Loucy (cell line): ENCODE data around the gene LRRC25.

ENCODE experiments used
- H2AFZ ChIP-seq: fragments of 200-600 bp; sonication (generic); 2 replicates; pipeline ENCODE4 v1.6.0; 2016; ENCODE audit warnings: antibody characterized with exemption, mild to moderate bottlenecking, low read length, moderate library complexity
- H3F3A ChIP-seq: fragments of 200-600 bp; 2 replicates; pipeline ENCODE4 v1.6.0; 2016; ENCODE audit warnings: antibody characterized with exemption, low read depth, mild to moderate bottlenecking
- H3K27me3 ChIP-seq: fragments of 200-600 bp; sonication (generic); 2 replicates; pipeline ENCODE4 v1.6.1; 2014; ENCODE audit warnings: low read length, mild to moderate bottlenecking; ENCODE audit not compliant: insufficient read depth, poor library complexity, severe bottlenecking
- H3K36me3 ChIP-seq: fragments of 200-600 bp; sonication (generic); 2 replicates; pipeline ENCODE4 v1.6.1; 2016; ENCODE audit warnings: low read length; ENCODE audit not compliant: insufficient read depth
- H3K4me1 ChIP-seq: fragments of 200-600 bp; sonication (generic); 2 replicates; pipeline ENCODE4 v1.5.1; 2014; ENCODE audit warnings: low read length, mild to moderate bottlenecking; ENCODE audit not compliant: insufficient read depth, poor library complexity, severe bottlenecking
- H3K4me2 ChIP-seq: fragments of 200-600 bp; sonication (generic); 2 replicates; pipeline ENCODE4 v1.6.0; 2014; ENCODE audit warnings: antibody characterized with exemption, low read length, low read depth, mild to moderate bottlenecking; ENCODE audit not compliant: poor library complexity, severe bottlenecking
- H3K4me3 ChIP-seq: fragments of 200-600 bp; sonication (generic); 2 replicates; pipeline ENCODE4 v1.5.1; 2014; ENCODE audit warnings: low read length, mild to moderate bottlenecking, mixed read lengths; ENCODE audit not compliant: poor library complexity, severe bottlenecking
- H3K79me2 ChIP-seq: fragments of 200-600 bp; sonication (generic); 2 replicates; pipeline ENCODE4 v1.6.1; 2014; ENCODE audit warnings: low read length; ENCODE audit not compliant: insufficient read depth
- H3K9ac ChIP-seq: fragments of 200-600 bp; sonication (generic); 2 replicates; pipeline ENCODE4 v1.6.0; 2014; ENCODE audit warnings: mild to moderate bottlenecking, low read depth, low read length, moderate library complexity; ENCODE audit not compliant: poor library complexity, severe bottlenecking
- H3K9me2 ChIP-seq: fragments of 200-600 bp; sonication (generic); replicated peaks from 2 replicates; pipeline ENCODE4 v1.6.1; 2016; ENCODE audit warnings: low read depth, low read length, mixed read lengths
- H3K9me3 ChIP-seq: fragments of 200-600 bp; sonication (generic); 2 replicates; pipeline ENCODE4 v1.6.1; 2014; ENCODE audit warnings: mild to moderate bottlenecking, antibody characterized with exemption, low read length, low read depth; ENCODE audit not compliant: insufficient read depth
- H4K20me1 ChIP-seq: fragments of 200-600 bp; sonication (generic); 2 replicates; pipeline ENCODE4 v1.6.0; 2014; ENCODE audit warnings: antibody characterized with exemption, low read length, mild to moderate bottlenecking; ENCODE audit not compliant: insufficient read depth, poor library complexity, severe bottlenecking
- EZH2phosphoT487 ChIP-seq: fragments of 200-600 bp; IDR thresholded peaks from 2 replicates; pipeline ENCODE4 v1.6.1; 2018; ENCODE audit warnings: antibody characterized with exemption, mild to moderate bottlenecking, moderate library complexity, borderline replicate concordance
- TF ChIP-seq, protein P1 (sequence below): fragments of 200-600 bp; sonication (generic); conservative IDR thresholded peaks from 2 replicates; pipeline ENCODE4 v1.5.1; 2014; ENCODE audit warnings: mild to moderate bottlenecking, antibody characterized with exemption, low read length

LRRC25 gene

DNA sequence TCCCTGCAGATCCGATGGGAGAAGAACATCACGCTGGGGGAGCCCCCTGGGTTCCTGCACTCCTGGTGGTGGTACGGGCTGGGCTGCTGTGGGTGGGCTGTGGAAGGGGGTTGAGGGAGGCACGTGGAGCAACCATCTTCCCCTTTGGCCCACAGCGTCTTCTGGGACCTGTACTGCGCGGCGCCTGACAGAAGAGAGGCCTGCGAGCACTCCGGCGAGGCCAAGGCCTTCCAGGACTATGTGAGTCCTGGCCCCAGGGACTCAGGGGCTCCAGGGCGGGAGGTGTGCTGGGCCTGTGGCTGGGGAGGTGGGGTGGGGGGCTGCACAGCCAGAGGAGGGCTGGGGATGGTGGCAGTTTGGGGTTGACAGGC is 30.3 kb upstream of the LRRC25 start:
- no peaks in the 10 kb centered on the region for H3F3A ChIP-seq
- H3K79me2 ChIP-seq, result peaks cover 48% of the 10 kb centered on the region; the same call in 1 of the 2 replicates
- peaks cover 30% of the 10 kb centered on the region for H4K20me1 ChIP-seq
- no peaks in the 10 kb centered on the region for H3K36me3 ChIP-seq
- no peaks in the 10 kb centered on the region for H3K9me2 ChIP-seq
- H3K9ac ChIP-seq, result no peak overlapping the region
- no peak overlapping the region for H3K4me3 ChIP-seq
- no peaks in the 10 kb centered on the region for H3K27me3 ChIP-seq
- peaks cover 24% of the 10 kb centered on the region for H3K4me1 ChIP-seq
- H2AFZ ChIP-seq, result no peak overlapping the region
- H3K9me3 ChIP-seq, result no peaks in the 10 kb centered on the region
- TF ChIP-seq EZH2phosphoT487, result no peak
- TF ChIP-seq, protein P1, sequence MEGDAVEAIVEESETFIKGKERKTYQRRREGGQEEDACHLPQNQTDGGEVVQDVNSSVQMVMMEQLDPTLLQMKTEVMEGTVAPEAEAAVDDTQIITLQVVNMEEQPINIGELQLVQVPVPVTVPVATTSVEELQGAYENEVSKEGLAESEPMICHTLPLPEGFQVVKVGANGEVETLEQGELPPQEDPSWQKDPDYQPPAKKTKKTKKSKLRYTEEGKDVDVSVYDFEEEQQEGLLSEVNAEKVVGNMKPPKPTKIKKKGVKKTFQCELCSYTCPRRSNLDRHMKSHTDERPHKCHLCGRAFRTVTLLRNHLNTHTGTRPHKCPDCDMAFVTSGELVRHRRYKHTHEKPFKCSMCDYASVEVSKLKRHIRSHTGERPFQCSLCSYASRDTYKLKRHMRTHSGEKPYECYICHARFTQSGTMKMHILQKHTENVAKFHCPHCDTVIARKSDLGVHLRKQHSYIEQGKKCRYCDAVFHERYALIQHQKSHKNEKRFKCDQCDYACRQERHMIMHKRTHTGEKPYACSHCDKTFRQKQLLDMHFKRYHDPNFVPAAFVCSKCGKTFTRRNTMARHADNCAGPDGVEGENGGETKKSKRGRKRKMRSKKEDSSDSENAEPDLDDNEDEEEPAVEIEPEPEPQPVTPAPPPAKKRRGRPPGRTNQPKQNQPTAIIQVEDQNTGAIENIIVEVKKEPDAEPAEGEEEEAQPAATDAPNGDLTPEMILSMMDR, result no peak
- H3K4me2 ChIP-seq, result no peak overlapping the region

DNA sequence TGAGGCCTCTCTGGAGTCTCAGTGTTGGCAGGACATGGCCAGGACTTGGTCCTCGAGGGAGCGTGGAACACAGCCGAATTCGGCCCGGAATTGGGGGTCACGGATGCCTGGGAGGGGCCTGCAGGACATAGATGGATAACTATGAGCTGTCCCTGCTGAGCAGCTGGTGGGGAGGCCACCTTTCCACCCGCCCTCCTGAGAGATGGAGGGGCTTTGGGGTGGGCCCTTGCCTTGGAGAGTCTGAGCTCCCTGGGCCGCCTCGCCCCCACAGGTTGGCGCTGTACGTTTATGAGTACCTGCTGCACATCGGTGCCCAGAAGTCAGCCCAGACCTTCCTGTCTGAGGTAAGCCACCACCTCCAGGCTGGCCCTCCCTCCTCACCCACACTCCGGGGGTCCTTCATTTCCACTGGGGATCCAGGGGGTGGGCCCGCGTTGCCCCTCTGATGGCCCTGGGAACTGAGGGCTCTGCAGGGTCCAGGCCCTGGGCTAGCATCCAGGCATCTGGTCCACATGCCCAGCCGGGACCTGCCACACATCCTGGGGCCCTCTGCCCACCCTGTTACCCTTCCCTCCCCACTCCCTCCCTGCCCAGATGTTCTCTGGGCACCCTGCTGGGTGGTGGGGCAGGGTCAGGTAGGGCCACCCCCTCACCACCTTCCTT is 29.8 kb upstream of the LRRC25 start:
- Histone ChIP-seq H4K20me1 (peaks cover 35% of the 10 kb centered on the region), H3K27me3 (no peaks in the 10 kb centered on the region), H3K36me3 (no peaks in the 10 kb centered on the region), H3K4me3 (no peak overlapping the region), H3F3A (no peaks in the 10 kb centered on the region), H3K9ac (no peak overlapping the region), H3K9me3 (no peaks in the 10 kb centered on the region), H3K9me2 (no peaks in the 10 kb centered on the region), H2AFZ (no peak overlapping the region), H3K4me2 (no peak overlapping the region), H3K4me1 (peaks cover 29% of the 10 kb centered on the region), H3K79me2 (peaks cover 53% of the 10 kb centered on the region)
- no peak for TF ChIP-seq EZH2phosphoT487
- TF ChIP-seq, protein P1, result no peak

DNA sequence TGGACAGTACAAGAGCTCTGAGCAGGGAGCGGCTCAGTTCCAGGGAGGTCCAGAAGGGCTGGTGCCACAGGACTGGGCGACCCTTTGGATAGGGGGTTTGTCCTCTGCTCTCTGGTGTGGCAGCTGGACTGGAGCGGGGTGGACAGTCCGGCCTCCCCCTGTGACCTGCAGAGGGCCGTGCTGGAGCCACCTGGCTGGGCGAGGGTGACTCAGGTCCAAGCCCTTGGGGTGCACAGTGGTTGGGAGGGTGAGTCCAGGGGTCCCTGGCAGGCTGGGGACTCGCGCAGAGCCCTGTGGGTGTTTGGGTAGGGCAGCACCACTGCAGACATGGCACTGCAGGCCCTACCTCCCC is 29.0 kb upstream of the LRRC25 start:
- no peak overlapping the region for H3K4me3 ChIP-seq
- no peaks in the 10 kb centered on the region for H3K36me3 ChIP-seq
- peaks cover 40% of the 10 kb centered on the region for H4K20me1 ChIP-seq
- no peak overlapping the region for H3K9ac ChIP-seq
- H3K9me3 ChIP-seq, result no peaks in the 10 kb centered on the region
- no peak overlapping the region for H3K4me2 ChIP-seq
- peaks cover 61% of the 10 kb centered on the region for H3K79me2 ChIP-seq
- no peak overlapping the region for H2AFZ ChIP-seq
- H3K9me2 ChIP-seq, result no peaks in the 10 kb centered on the region
- no peaks in the 10 kb centered on the region for H3K27me3 ChIP-seq
- H3K4me1 ChIP-seq, result peaks cover 31% of the 10 kb centered on the region
- no peaks in the 10 kb centered on the region for H3F3A ChIP-seq
- TF ChIP-seq, protein P1, result no peak
- TF ChIP-seq EZH2phosphoT487, result no peak
